CD14-positive monocyte (primary cell): ENCODE results near the gene TTLL4. TPM values are rescaled to one million over a fixed set of nuclear protein-coding genes. Genes with fewer than 3 reads are reported as not detected.

Experiments
- DNase-seq, 3 donors: peaks; one replicate each; pipeline ENCODE4 v3.0.0-alpha.2; 2011 to 2022
- H2AFZ ChIP-seq: 2 replicates; pipeline ENCODE4 v1.6.0; 2012; ENCODE audit warnings: mild to moderate bottlenecking, low read depth, low read length, inconsistent platforms; ENCODE audit not compliant: insufficient read depth, poor library complexity, severe bottlenecking
- H3K27ac ChIP-seq, 2 donors: 1 replicate in 1 of 2; 2 replicates in 1 of 2; pipeline ENCODE4 v1.5.1; 2012 to 2013; ENCODE audit warnings: low read length in 2 of 2, control low read depth in 1 of 2, inconsistent platforms in 1 of 2, low read depth in 1 of 2, mild to moderate bottlenecking in 1 of 2
- H3K27me3 ChIP-seq, 2 donors: one replicate each; pipeline versions ENCODE4 v1.6.0 to v1.6.1; 2011 to 2013; ENCODE audit warnings: low read length in 2 of 2; ENCODE audit not compliant: control insufficient read depth in 2 of 2, insufficient read depth in 2 of 2
- H3K36me3 ChIP-seq, 2 donors: replicated peaks in 1 of 2; 1 replicate in 1 of 2; 2 replicates in 1 of 2; pipeline versions ENCODE4 v1.5.1 to v1.6.1; 2012 to 2013; ENCODE audit warnings: low read length in 2 of 2, control low read depth in 1 of 2, inconsistent platforms in 1 of 2, mild to moderate bottlenecking in 1 of 2; ENCODE audit not compliant: insufficient read depth in 2 of 2, control insufficient read depth in 1 of 2
- H3K4me1 ChIP-seq, 2 donors: 1 replicate in 1 of 2; 2 replicates in 1 of 2; pipeline versions ENCODE4 v1.5.1 to v1.6.1; 2012 to 2013; ENCODE audit warnings: low read length in 2 of 2, control low read depth in 1 of 2, inconsistent platforms in 1 of 2, mild to moderate bottlenecking in 1 of 2, moderate library complexity in 1 of 2; ENCODE audit not compliant: insufficient read depth in 2 of 2, control insufficient read depth in 1 of 2
- H3K4me2 ChIP-seq: replicated peaks from 2 replicates; pipeline ENCODE3; 2012; ENCODE audit warnings: low read length, moderate library complexity, mild to moderate bottlenecking; ENCODE audit not compliant: poor library complexity, severe bottlenecking; ENCODE audit errors: extremely low read depth
- H3K4me3 ChIP-seq, 3 experiments: fragments of 200-600 bp in 1 of 3; sonication (generic) in 1 of 3; replicated peaks in 1 of 3; 1 replicate in 2 of 3; 2 replicates in 1 of 3; pipeline ENCODE4 v1.5.1; 2011 to 2013; ENCODE audit warnings: low read length in 3 of 3, mild to moderate bottlenecking in 3 of 3, control low read depth in 2 of 3, low read depth in 2 of 3, inconsistent platforms in 1 of 3, moderate library complexity in 1 of 3
- H3K79me2 ChIP-seq: 2 replicates; pipeline ENCODE4 v1.6.0; 2012; ENCODE audit warnings: mild to moderate bottlenecking, control low read depth, inconsistent platforms, low read length, moderate library complexity; ENCODE audit not compliant: insufficient read depth
- H3K9ac ChIP-seq: 2 replicates; pipeline ENCODE4 v1.6.0; 2017; ENCODE audit warnings: low read length, mild to moderate bottlenecking; ENCODE audit not compliant: insufficient read depth, poor library complexity, severe bottlenecking
- H3K9me3 ChIP-seq, 2 donors: replicated peaks in 1 of 2; 1 replicate in 1 of 2; 2 replicates in 1 of 2; pipeline versions ENCODE4 v1.5.1 to v1.6.1; 2012 to 2013; ENCODE audit warnings: low read length in 2 of 2, control low read depth in 1 of 2; ENCODE audit not compliant: control insufficient read depth in 1 of 2, insufficient read depth in 1 of 2
- H4K20me1 ChIP-seq: 2 replicates; pipeline ENCODE4 v1.6.0; 2012; ENCODE audit warnings: mild to moderate bottlenecking, low read length, control low read depth, moderate library complexity; ENCODE audit not compliant: insufficient read depth
- H3K27ac Mint-ChIP-seq, 7 donors: one replicate each; pipeline ENCODE4 v1.8.0; 2020; ENCODE audit warnings: mild to moderate bottlenecking in 7 of 7, mixed read lengths in 7 of 7, moderate library complexity in 6 of 7, inconsistent platforms in 2 of 7
- H3K27me3 Mint-ChIP-seq, 3 donors: one replicate each; pipeline ENCODE4 v1.8.0; 2021 to 2022; ENCODE audit warnings: low read depth in 3 of 3, mild to moderate bottlenecking in 3 of 3, mixed read lengths in 3 of 3, moderate library complexity in 3 of 3, inconsistent platforms in 1 of 3
- H3K36me3 Mint-ChIP-seq, 2 donors: one replicate each; pipeline ENCODE4 v1.8.0; 2020; ENCODE audit warnings: mixed read lengths in 2 of 2, inconsistent platforms in 1 of 2, mild to moderate bottlenecking in 1 of 2
- H3K4me1 Mint-ChIP-seq: one replicate; pipeline ENCODE4 v1.8.0; 2020; ENCODE audit warnings: mild to moderate bottlenecking, mixed read lengths
- H3K4me3 Mint-ChIP-seq, 2 donors: one replicate each; pipeline ENCODE4 v1.8.0; 2020; ENCODE audit warnings: mild to moderate bottlenecking in 2 of 2, mixed read lengths in 2 of 2, moderate library complexity in 1 of 2
- H3K9me3 Mint-ChIP-seq, 7 donors: one replicate each; pipeline ENCODE4 v1.8.0; 2020 to 2022; ENCODE audit warnings: mixed read lengths in 7 of 7, mild to moderate bottlenecking in 6 of 7, moderate library complexity in 6 of 7, inconsistent platforms in 2 of 7
- CTCF ChIP-seq: fragments of 200-600 bp; IDR thresholded peaks from one replicate; pipeline ENCODE4 v1.8.0; 2022; ENCODE audit warnings: antibody characterized with exemption, mild to moderate bottlenecking
- WGBS: methylation state at CpG from one replicate; pipeline ENCODE4 v1.1.5; 2013; ENCODE audit warnings: missing lambda C conversion rate; ENCODE audit not compliant: insufficient coverage; 5-methylcytosine and 5-hydroxymethylcytosine counted together
- intact Hi-C, 2 donors: fragments of 100-400 bp; cut with micrococcal nuclease; formaldehyde crosslinking; loops; one replicate each; pipeline versions ENCODE4 v1.15.0 to v1.15.1; 2023
- polyA plus RNA-seq, 3 donors: library from polyadenylated mRNA; depleted of rRNA in 1 of 3; unstranded in 2 of 3; stranded (reverse) in 1 of 3; fragments of 300-500 nt in 2 of 3; fragments of >200 nt in 1 of 3; fragmentation: Illumina TruSeq in 2 of 3; gene quantifications; 1 replicate in 2 of 3; 2 replicates in 1 of 3; pipeline ENCODE4 v1.2.3, GENCODE V29; 2012 to 2021

Gene TTLL4
- polyA plus RNA-seq, 3 donors = 13.5 to 90.2 (median 16.3) TPM

DNA sequence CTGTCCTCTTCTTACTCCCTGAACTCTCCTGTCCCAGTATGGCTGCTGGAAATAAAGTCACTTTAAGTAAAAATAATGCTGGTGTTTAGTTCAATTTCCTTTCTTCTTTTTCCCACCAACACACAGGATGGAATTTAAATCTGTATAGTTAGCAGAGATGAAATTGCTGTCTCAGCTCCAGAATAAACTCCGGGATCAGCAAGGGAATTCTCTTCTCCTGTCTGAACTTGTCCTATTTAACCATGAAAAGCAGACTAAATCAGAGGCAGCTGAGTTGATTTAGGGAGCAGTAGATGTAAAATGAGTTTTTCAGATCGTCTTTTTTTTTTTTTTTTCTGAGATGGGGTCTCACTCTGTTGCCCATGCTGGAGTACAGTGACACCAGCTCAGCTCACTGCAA, 25.9 kb downstream of the TTLL4 start:
- Mint-ChIP-seq H3K4me1 (peaks cover 57% of the 10 kb centered on the region), H3K36me3 (peaks cover 74 to 76% of the 10 kb centered on the region in 2 donors), H3K9me3 (peaks cover 0 to 12% (median 4%) of the 10 kb centered on the region in 7 donors), H3K4me3 (no peak overlapping the region), H3K27me3 (peaks cover 0 to 1% (median 0%) of the 10 kb centered on the region in 3 donors), H3K27ac (peak overlapping the region in 4 of 7 donors; percentile 10 to 100 (median 40))
- Histone ChIP-seq H3K36me3 (peaks cover 42 to 52% of the 10 kb centered on the region in 2 donors), H3K4me3 (no peak overlapping the region), H3K9me3 (no peaks in the 10 kb centered on the region), H3K27ac (peak overlapping the region in 1 of 2 donors; percentile 2), H3K27me3 (no peaks in the 10 kb centered on the region), H3K4me1 (peaks cover 36 to 39% of the 10 kb centered on the region in 2 donors), H3K79me2 (peaks cover 48% of the 10 kb centered on the region), H4K20me1 (no peaks in the 10 kb centered on the region), H3K9ac (no peak overlapping the region), H3K4me2 (no peak overlapping the region), H2AFZ (no peak overlapping the region)
- no CpG with 5 or more reads among the region's 2 CpGs for WGBS
- no peak for TF ChIP-seq CTCF
- DNase-seq = no peak
- intact Hi-C loops = no loop called here

DNA sequence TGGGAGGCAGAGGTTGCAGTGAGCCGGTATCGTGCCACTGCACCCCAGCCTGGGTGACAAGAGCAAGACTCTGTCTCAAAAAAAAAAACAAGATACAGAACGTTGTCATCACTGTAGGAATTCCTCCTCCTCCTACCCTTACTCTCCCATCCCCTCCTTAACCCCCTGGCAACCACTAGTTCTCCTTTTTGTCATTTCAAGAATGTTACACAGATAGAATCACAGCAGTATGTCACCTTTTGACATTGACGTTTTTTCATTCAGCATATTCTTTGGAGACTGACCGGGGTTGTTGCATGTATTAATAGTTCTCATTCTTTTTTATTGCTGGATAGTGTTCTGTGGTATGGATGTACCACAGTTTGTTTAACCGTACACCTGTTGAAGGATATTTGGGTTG, 32.4 kb downstream of the TTLL4 start:
- DNase-seq = peak; percentile 60 to 86 (median 81)
- intact Hi-C loops = no loop called here
- Histone ChIP-seq H4K20me1 (no peaks in the 10 kb centered on the region), H3K9me3 (no peaks in the 10 kb centered on the region), H3K36me3 (peaks cover 47 to 53% of the 10 kb centered on the region in 2 donors), H3K4me2 (peak overlapping the region; percentile 17), H3K4me1 (peaks cover 59 to 60% of the 10 kb centered on the region in 2 donors), H3K9ac (peak overlapping the region; percentile 41), H3K79me2 (peaks cover 19% of the 10 kb centered on the region), H3K27me3 (no peaks in the 10 kb centered on the region), H2AFZ (no peak overlapping the region), H3K4me3 (no peak overlapping the region), H3K27ac (peak overlapping the region; percentile 76 to 98)
- Mint-ChIP-seq H3K4me1 (peaks cover 58% of the 10 kb centered on the region), H3K36me3 (peaks cover 76 to 82% of the 10 kb centered on the region in 2 donors), H3K4me3 (no peak overlapping the region), H3K9me3 (peaks cover 0 to 5% (median 2%) of the 10 kb centered on the region in 7 donors), H3K27ac (peak overlapping the region; percentile 86 to 100 (median 96)), H3K27me3 (peaks cover 0 to 2% (median 0%) of the 10 kb centered on the region in 3 donors)
- no peak for TF ChIP-seq CTCF
- WGBS = 0% methylated on average over 1 of the region's 6 CpGs
